GM12874 (cell line): Measurements from ENCODE around the gene SUGCT.

Source experiments
- TF ChIP-seq, protein P1 (sequence below): IDR thresholded peaks from 2 replicates; pipeline ENCODE4 v1.5.1; 2011; ENCODE audit warnings: low read depth, mild to moderate bottlenecking, control low read depth, low read length, moderate library complexity; ENCODE audit not compliant: insufficient read depth

Gene SUGCT

DNA sequence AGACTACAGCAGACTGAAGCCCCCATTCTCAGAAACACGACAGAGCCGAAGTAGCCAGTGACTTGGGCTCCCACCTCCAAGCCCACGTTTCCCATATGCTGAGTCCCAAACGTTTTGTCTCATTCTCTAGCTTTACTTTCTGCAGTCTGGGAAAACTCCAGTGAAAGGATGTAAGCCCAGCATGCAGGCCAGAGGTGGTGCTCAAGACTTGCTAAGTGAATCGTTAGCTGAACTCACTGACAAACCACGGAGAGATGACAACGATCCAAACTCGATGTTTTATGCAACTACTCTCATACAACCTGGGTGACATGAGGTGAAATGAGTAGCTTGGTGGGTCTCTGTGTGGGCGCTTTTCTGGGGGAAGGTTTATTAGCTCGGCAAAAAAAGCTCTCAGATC, 731.8 kb downstream of the SUGCT start:
- TF ChIP-seq, protein P1, sequence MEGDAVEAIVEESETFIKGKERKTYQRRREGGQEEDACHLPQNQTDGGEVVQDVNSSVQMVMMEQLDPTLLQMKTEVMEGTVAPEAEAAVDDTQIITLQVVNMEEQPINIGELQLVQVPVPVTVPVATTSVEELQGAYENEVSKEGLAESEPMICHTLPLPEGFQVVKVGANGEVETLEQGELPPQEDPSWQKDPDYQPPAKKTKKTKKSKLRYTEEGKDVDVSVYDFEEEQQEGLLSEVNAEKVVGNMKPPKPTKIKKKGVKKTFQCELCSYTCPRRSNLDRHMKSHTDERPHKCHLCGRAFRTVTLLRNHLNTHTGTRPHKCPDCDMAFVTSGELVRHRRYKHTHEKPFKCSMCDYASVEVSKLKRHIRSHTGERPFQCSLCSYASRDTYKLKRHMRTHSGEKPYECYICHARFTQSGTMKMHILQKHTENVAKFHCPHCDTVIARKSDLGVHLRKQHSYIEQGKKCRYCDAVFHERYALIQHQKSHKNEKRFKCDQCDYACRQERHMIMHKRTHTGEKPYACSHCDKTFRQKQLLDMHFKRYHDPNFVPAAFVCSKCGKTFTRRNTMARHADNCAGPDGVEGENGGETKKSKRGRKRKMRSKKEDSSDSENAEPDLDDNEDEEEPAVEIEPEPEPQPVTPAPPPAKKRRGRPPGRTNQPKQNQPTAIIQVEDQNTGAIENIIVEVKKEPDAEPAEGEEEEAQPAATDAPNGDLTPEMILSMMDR: no peak

DNA sequence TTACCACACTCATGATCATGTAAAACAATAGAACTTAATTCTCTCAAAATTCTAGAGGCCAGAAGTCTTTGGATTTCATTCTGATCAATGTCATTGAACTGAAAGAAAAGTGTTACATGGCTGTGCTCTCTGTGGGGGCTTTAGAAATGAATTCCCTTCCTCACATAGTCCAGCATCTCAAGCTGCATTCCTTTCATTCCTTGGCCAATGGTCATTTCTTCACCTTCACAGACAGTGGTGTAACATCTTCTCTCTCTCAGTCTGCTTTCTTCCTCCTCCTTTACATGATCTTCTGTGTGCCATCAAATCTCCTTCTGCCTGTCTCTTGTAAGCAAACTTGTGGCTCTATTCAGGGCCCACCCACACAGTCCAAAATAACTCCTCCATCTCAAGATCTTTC, 735.3 kb downstream of the SUGCT start:
- TF ChIP-seq, protein P1: no peak

DNA sequence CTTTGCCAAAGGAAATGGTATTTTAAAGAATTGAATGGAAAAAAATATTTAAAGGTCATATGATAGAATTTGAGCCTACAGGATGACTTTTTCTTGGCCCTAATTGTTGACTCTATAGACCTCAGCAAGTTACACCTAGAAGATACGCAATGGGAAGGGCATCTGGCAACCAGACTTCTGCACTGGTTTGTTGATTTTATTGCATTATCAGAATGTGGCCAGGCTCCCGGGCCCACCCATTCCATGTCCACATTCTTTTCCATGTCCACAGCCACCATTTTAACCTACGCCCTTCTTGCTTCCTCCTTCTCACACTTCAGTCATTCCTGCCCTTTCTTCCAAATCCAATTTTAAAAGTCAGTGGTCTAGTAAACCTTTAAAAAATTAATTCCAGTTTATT, 738.4 kb downstream of the SUGCT start:
- TF ChIP-seq, protein P1: no peak

DNA sequence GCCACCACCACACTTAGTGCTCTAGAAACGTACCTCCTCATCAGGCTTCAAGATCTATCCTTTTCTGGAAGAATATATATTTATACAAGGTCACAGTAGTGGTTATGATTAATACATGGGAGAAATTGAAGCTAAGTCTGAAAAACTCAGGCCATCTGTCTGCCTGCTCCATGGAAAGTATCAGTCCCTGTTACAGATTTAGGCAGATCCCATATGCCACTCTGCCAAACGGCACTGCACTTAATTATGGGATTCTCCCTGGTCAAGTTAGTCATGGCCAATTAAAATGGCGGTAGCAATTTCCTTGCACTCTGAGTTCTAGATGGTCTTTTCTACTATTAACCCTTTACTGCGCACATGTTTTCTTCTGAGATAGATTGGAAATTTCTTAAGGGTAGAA, 740.0 kb downstream of the SUGCT start:
- TF ChIP-seq, protein P1: no peak

DNA sequence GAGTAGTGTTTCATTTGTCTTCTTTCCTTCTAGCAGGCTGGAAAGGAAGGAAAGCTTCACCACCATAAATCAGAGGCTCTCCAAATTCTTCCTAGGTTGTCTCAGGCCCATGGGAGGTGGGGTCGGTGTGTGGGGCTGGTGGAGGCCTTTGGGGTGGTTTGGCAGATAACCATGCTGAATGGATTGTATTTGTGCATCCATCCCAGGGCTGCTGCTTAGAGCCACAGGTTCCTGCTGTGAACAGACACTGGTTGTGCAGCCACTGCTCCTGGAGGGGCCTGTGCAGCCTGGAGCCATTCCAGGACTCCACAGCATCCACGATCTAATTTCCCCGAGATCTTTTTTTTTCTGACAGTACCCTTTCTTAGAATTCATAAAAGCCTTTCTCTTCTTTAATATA, 741.8 kb downstream of the SUGCT start:
- TF ChIP-seq, protein P1: no peak

DNA sequence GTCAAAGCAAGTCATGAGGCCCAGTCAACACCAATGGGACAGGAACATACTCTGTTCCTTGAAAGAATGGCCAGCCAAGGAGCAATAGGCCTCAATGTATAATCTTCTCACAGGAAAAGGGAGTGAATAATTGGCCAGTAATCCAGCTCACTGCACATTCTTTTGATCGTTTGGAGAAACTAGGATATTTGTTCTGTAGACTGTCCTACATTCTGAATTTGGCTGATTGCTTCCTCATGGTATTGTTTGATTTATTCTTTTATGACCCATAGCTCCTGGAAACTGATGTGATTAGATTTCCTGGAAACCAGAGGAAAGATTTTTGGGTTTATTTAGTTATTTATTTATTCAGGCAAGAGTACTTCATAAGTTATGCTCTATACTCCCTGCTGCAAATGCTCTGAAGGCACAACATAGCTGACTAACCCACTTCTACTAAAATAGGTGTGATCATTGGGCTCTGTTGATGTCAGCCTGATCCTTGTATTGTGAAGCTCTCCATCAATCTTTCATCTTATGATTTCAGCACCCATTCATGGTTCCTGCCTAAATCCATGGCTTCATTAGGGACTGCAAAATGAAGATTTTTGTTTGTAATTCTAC, 745.2 kb downstream of the SUGCT start:
- TF ChIP-seq, protein P1: no peak

DNA sequence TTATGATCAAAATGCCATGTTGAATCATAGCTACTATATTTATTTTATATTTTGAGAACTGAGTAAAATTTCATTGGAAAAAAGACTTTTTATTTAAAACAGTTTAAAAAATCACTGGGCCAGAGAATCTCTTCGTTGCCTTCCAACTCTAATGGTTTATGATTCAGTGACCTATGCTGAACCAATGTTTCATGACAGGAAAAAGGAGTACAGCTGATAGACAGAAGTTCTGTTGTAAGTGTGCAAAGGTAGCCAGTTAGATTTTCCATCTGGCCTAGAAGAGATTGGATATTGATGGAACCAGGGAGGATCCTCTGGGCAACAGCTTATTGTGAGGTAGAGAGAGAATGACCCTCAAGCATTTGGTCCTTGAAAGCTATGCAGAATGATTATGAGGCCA, 745.8 kb downstream of the SUGCT start:
- TF ChIP-seq, protein P1: no peak
